MV-4-11 (cell line): ENCODE data around the gene ZNF827.

Source experiments
- DNase-seq: peaks from one replicate; lab custom pipeline; 2025; lab: John Stamatoyannopoulos, UW

ZNF827 gene, protein sequence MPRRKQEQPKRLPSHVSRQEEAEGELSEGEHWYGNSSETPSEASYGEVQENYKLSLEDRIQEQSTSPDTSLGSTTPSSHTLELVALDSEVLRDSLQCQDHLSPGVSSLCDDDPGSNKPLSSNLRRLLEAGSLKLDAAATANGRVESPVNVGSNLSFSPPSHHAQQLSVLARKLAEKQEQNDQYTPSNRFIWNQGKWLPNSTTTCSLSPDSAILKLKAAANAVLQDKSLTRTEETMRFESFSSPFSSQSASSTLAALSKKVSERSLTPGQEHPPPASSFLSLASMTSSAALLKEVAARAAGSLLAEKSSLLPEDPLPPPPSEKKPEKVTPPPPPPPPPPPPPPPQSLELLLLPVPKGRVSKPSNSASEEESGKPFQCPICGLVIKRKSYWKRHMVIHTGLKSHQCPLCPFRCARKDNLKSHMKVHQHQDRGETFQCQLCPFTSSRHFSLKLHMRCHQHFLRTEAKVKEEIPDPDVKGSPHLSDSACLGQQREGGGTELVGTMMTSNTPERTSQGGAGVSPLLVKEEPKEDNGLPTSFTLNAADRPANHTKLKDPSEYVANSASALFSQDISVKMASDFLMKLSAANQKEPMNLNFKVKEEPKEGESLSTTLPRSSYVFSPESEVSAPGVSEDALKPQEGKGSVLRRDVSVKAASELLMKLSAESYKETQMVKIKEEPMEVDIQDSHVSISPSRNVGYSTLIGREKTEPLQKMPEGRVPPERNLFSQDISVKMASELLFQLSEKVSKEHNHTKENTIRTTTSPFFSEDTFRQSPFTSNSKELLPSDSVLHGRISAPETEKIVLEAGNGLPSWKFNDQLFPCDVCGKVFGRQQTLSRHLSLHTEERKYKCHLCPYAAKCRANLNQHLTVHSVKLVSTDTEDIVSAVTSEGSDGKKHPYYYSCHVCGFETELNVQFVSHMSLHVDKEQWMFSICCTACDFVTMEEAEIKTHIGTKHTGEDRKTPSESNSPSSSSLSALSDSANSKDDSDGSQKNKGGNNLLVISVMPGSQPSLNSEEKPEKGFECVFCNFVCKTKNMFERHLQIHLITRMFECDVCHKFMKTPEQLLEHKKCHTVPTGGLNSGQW

DNA sequence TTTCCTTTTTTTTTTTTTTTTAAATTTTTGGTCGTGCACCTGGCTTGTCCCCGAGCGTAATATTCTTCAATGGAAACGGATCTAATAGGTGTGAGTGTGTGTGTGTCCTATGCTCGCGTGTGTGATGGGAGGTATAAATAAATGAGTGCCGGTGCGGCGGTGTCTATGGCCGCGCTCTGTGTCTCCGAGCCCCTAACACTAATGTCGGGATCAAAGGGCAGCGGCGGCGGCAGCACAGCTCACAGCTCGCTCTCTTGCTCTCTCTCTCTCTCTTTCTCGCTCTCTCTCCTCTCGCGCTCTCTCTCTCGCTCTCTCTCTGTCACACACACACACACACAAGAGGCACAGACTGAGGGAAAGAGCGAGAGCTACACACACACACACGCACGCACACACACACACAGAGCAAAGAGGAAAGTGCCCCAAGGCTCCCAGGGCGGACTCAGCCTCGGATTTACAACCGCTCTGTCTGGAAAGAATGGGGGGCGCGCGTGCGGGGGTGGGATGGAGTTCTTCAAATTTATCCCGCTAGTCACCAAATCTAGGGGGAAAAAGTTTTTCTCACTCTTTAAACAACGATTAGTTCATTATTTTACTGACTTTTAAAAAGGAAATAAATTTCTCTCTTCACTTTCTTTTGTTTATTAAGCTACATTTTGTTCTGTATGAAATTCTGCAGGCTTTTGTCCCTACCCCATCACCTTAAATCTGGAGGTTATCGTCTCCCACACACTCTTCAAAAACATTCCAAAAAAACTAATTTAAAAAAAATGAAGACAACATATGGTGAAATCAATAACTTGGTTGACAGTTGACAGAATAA lies at the start of gene ZNF827:
ZNF827 (minus strand) TSS at position 206 of the 823 bp plus-strand sequence. CDS start 416 bp downstream, outside the sequence.
- DNase-seq = peak; percentile 38

DNA sequence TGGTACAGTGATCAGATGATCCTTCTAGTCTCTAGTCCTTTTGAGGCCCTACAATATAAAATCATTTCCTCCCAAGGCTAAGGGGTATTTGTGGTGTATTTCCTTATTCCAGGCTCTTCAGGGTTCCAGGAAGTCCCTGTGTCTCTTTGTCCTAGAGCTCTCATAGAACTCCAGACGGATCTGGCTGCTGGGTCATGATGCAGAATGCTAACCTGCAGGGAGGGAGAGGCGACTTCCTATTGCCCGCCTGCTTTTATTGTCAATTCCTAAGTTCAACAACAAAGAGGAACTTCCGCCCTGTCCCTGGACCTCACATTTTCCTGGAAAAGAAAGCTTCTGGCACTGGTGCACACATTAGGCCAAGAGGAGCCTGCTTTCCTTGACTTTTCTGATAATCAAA lies 45.9 kb upstream of the ZNF827 start:
- DNase-seq = no peak

DNA sequence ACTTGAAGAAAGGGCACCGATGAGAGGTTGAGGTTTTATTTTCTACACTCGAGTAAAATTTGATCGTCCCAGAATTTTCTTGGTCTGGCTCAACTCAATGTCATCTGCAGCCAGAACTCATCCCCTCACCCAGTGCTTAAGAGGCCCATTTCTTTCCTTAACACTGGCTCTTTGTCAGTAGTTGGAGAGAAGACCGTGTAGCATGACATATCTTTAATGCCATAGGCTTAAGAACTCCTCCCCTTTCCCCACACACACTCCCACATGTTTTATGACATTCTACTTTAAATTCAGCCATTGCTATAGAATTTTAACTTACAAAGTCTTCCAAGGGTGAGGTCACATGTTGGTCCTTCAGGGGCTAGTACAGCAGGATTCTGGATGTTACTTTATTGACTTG lies 44.2 kb upstream of the ZNF827 start:
- DNase-seq = no peak

DNA sequence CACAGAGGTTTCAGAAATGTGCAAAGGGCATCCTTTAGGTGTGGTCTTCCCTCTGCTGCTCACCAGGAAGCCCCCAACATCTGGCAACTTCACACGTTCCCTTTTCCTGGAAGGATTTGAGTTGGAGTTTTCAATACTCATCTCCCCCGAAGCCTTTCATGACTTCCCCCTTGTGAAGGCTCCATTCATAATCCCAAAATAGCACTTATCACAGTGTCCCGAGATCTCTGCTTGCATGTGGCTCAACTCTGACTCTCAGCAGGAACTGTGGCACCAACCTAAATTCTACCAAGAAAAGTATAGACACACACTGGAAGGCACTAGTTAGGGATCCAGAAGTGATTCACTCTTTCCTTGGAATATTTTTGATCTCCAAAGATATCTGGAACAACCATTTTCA lies 40.5 kb upstream of the ZNF827 start:
- no peak for DNase-seq

DNA sequence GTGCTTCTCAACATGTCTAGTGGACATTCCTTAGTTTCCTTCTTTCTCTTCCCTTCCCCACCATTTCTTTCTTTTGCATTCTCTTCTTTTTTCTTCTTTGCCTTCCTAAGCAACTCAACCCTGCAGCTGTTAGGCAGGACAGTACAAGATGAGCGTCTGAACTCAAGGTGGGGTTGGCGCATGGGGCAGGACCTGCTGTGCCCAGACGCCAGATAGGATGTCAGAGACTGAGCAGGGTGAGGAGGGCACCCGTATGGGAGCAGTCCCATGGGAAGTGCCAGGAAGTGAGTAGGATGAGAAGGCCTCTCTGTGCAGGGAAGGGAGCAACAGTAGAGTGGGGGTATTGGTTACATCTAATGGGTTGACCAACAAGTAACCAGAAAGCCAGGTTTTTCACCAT lies 38.1 kb upstream of the ZNF827 start:
- DNase-seq = no peak

DNA sequence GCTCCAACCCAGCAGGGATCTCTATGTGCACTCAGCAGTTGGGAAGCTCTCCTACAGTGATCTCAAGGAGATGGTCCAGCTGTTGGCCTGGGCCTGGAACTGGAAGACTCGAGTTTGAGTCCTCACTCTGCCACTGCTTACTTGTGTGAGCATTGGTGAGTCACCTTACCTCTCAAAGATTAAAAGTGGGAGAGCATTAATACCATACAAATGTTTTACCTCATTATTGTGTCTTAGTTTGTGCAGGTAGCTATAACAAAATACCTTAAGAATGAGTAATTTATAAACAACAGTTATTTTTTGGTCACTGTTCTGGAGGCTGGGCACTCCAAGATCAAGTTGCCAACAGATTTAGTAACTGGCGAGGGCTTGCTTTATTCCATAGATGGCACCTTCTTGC lies 21.4 kb upstream of the ZNF827 start:
- no peak for DNase-seq

DNA sequence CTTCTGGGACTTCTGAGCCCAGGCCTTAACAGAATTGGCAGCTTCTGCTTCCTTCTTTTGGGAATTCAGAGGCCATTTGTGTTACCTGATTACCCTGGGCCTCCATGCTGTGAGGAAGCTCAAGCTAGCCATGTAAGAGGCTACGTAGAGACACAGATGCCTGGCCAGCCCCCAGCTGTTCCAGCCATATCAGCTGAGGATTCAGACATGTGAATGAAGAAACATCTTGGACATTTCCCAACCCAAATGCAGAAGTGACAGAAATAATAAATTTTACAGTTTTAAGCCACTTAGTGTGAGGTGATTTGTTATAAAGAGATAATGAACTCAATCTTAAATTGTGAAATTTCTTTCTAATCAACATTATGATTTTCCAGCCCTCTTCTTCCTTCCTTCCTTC lies 18.7 kb upstream of the ZNF827 start:
- DNase-seq = peak; percentile 56

DNA sequence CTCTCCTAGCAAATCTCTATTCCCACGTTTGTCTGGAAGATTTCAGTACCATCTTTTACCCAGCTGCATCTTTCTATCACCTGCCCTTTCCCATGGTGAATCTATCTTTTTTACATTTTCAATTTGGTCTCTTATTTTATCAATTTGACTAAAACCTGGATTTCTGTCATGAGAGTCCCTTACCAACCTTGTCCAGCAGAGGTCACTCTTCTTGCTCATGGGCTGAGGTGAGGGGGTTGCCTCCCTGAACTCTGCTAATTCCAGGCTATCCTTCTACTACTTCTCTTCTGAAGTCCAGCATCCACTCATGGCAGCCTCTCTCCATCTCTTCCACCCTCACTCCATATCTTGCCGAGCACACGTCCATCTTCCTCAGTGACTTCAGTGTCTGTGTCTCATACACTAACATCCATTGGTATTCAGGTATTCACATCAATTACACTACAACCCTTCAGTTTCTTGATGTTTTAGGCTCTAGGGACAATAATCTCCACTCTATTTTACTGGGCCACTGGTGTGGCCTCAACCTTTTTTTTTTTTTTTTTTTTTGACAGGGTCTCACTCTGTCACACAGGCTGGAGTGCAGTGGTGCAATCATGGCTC lies 17.8 kb upstream of the ZNF827 start:
- peak; percentile 3 for DNase-seq

DNA sequence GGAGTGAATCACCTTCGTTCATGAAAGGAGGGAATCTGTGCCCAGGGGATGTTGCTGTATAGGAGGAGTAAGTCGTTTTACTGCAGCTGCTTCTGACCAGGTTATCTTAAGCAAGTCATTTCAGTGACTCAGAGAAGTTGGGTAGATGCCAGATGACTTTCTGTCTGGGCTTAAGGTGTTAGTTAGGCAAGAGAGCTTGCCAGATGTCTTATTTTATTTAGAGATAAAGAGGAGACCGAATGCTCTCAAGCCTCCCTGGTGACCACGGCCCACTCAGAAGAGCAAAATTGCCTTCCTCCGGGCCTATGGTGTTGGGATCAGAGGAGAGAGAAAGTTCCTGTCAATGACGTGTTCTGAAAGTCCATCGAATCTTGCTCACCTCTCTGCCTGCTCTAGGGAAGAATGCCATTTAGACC lies 16.3 kb upstream of the ZNF827 start:
- no peak for DNase-seq

DNA sequence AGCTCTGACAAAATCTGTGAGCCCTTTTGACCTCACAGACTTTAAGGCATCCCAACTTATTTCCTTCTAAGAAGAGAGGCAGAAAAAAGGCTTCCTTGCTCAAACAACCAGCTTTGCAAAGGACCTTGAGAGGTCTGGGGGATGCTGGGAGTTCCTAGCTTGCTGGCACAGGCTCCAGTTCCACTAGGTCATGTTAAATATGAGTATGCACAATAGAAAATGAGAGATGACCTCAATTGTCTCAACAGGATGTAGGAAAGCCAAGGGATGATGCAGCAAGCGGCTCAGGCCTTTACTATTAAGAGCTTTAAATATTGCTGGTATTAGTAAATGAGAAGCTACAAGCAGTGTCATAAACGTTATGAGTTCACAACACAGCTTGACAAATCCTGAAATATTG lies 13.3 kb upstream of the ZNF827 start:
- no peak for DNase-seq

DNA sequence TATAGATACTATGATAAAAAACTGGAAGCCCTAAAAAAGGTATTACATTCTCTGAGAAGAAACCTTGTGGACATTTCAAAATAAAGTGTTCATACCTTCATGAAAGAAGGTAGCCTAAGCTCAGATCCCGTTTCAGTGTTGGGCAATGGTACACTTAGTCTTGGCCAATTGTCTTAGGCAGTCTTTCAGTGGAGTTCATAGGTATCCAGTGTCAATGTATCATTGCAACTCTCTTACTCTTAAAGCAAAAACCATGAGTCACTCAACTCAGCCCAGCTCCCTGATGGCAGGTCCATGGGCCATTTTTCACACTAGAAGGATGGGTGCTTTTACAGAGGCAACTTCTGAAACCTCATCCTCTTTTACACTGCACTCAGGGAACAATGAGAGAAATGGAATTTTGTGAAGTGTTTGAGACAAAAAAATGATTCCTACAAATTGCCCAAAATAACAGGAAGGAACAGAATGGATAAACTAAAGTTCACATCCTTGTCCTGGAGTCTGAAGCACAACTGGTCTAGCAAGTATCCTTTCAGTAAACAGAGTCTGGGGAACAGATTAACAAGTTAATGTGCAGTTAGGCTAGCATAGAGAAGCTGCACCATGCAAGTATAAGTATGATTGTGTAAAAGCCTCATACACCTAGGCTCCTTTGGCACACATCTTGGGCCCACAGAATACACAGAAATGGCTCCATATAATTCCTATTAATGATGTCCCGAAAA lies 7.0 kb upstream of the ZNF827 start:
- DNase-seq = no peak

DNA sequence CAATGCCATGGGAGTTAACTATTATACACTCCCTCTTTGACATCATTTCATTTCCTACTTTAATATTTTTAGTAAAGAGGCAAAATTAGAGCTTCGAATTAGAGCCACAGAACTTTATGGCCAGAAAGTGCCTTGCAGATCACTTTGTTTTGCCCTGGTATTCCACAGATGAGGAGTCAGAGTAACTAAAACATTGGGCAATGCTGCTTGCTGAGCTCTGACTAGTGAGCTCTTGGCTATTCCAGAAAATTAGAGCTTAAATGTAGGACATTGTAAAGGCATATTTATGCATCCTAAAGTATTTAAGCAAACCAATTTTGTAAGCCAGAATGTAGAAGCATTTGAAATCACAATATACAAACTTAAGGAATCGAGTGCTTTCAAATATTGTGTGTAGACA lies 6.3 kb upstream of the ZNF827 start:
- no peak for DNase-seq

DNA sequence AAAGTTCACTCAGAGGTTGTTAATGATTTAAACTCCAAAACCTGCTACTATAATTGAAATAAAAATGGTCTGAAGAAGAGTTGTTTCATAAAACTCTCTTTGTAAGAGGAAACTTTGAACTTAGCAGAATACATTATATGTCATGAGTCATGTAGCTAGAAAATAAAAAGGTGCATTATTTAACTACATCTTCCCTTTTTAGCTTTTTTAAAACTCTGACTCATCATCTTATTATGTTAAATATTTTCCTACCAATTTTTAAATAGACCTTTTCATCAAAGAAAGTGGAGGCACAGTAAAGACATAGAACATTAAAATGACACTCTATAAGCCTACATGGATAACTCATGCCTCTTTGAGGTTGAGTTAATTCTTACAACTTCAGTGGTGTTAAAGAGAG lies 1.2 kb upstream of the ZNF827 start:
- no peak for DNase-seq

DNA sequence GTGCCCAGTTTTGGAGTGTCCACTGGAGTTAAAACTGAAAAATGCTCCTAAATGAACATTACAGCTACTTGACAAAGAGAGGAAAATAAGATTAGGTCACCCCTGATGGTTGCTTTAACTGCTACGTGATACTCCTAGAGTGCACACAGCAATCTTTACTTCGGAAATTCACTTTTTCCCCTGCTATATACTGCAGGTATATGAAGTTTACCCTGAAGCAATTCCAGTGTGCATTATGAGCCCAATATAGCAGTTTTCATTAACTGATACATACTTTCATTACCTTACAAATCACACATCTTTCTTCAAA lies 773 bp upstream of the ZNF827 start:
- no peak for DNase-seq

DNA sequence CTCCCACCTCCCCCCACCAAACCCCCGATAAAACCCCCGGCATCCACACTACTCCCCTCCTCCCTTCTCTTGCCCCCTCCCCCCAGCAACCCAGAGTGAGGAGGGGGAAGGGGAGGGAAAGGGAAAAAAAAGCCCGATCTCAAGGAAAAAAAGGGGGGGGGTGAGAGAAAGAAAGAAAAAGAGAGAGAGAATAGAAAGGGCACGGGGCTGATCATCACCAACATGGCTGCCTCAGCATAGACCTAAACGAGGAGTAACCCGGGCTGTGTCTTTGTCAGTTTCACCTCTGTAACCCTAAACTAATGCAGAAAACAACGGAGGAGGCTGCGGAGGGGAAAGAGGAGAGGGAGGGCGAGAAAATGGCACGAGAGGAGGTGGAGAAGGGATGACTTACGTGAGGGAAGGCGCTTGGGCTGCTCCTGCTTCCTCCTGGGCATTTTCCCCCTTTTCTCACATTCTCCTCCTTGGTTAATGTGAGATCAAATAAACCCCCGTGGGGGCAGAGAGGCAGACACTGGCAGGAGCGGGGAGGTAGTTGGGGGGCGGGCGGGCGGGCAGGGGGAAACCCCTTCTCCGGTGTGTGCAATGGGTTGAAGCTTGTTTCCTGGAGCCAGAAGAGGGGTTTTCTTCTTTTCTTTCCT lies 532 bp downstream of the ZNF827 start:
- DNase-seq = no peak

DNA sequence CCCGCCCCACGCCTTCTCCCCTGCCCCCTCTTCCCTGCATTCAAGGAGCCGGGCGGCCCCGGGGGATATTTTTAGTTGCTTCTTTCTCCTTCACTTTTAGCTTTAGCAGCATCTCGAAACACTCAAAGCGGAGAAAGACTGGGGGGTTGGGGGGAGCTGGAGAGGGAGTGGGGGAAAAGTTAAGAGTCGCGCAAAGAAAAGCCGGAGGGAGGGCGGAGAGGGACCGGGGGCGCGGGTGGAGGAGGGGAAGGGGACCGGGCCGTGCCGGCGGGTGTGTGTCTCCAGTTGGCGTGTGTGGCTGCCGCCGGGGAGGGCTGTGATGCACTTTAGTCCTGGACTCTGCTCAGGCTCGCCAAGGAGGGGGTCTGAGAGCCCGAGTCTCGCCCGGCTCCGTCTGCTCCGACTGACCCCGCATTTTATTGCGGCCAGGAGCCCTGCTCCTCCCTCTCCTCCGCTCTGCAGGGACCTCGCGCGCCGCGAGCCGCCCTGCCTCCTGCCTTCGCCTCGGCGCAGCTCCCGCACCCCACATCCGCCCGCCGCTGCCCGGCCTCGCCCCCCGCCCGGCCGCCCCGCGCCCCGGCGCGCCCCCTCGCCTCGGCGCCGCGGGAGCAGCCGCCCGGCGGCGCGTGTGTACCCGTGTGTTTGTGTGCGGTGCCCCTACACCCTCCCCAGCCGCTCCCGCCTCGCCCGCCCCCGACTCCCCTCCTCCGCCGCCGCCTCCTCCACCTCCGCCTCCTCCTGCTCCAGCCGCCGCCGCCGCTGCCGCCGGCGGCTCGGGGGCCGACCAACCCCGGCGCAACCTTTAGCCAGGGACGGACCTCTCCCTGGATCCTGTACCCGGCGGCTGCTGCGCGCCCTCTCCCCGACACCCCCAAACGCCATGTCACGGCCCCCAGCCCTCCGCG lies 1.4 kb downstream of the ZNF827 start:
- DNase-seq = no peak

DNA sequence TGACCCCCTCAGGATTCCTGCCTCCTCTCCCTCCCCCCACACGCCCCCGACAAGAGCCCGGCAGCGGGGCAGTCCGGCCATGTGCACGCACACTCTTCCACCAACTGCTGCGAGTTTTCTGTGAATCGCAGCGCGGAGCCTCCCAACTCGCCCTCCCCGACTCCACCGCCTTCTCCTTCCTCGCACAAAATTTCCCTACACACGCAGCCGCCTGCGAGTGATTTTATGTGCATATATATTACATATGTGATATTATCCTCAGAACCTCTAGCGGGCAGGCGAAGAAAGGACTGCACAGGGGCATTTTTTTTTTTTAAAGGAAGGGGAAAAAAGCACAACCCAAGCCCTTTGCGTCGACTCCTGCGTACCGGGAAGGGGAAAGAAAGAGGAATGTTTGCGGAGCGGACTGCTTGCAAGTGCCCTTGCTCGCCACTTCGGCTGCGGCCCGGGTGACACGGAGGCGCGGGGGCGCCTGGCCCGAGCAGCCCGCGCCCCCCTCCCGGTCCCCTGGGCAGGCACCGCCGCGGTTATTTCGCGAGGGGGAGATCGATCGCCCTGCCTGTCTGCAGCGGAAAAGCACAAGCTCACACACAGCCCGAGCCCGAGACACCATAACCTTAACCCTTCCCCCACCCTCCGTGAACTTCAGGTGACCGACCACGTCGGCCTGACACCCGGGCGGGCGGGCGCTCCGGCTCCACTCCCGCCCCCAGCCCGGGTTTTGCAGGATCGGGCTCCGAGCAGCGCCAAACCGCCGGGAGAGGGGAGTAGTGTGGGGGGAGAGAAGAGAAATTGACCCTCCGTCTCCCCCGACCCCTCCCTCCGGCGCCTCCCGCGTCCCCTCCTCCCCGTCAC lies 2.3 kb downstream of the ZNF827 start:
- DNase-seq = no peak
